HG03175 (cell line): Measurements from ENCODE around the gene VMO1.

Experiments
- ATAC-seq: cut with Tn5 transposase; IDR thresholded peaks from one replicate; pipeline ENCODE4 v1.9.1; 2021; ENCODE audit warnings: mild to moderate bottlenecking, moderate library complexity; ENCODE audit not compliant: unreplicated experiment

Gene VMO1

GRCh38 chr17:4800462-4801196 is 14.5 kb upstream of the VMO1 start:
- ATAC-seq: no peak

DNA sequence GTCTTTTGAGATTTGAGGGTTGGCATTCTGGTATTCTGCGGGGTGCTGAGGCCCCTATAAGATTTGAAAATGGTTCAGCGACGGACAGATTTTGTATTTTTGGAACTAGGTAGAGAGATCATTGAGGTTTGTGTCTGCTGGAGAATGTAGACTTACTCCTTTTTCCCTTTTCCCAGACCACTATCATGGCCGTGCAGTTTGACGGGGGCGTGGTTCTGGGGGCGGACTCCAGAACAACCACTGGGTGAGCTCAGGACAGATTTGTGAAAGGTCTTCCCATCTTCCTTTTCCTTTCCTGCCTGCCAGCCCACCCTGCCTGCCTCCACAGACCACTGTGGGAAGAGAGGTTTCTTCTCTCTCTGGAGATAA is 10.4 kb upstream of the VMO1 start:
- no peak for ATAC-seq

DNA sequence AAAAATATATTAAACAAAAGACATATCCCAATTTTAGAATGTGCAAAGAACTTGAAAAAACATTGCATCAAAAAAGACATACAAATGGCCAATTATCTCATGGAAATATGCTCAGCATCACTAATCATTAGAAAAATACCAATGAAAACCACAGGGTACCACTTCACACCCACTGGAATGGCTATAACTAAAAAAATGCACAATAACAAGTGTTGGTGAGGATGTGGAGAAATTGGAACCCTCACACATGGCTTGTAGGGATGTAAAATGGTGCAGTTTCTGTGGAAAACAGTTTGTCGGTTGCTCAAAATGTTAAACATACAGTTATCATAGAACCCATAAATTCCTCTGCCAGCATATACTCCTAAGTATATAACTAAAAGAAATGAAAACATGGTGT is 9.0 kb upstream of the VMO1 start:
- ATAC-seq: no peak

GRCh38 chr17:4790705-4791088 is 4.5 kb upstream of the VMO1 start:
- no peak for ATAC-seq

- ATAC-seq: peak; percentile 84
Measured at GRCh38 chr17:4789951-4790704, 4.0 kb upstream of the VMO1 start.

DNA sequence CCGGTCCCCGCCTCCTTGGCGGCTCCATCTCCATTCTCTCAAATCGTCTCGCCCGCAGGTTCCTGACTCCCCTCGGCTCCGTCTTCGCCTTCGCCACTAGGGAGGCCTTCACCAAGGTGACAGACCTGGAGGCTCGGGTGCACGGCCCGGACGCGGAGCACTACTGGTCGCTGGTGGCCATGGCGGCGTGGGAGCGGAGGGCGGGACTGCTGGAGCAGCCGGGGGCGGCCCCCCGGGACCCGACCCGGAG is 3.5 kb upstream of the VMO1 start:
- ATAC-seq: no peak

DNA sequence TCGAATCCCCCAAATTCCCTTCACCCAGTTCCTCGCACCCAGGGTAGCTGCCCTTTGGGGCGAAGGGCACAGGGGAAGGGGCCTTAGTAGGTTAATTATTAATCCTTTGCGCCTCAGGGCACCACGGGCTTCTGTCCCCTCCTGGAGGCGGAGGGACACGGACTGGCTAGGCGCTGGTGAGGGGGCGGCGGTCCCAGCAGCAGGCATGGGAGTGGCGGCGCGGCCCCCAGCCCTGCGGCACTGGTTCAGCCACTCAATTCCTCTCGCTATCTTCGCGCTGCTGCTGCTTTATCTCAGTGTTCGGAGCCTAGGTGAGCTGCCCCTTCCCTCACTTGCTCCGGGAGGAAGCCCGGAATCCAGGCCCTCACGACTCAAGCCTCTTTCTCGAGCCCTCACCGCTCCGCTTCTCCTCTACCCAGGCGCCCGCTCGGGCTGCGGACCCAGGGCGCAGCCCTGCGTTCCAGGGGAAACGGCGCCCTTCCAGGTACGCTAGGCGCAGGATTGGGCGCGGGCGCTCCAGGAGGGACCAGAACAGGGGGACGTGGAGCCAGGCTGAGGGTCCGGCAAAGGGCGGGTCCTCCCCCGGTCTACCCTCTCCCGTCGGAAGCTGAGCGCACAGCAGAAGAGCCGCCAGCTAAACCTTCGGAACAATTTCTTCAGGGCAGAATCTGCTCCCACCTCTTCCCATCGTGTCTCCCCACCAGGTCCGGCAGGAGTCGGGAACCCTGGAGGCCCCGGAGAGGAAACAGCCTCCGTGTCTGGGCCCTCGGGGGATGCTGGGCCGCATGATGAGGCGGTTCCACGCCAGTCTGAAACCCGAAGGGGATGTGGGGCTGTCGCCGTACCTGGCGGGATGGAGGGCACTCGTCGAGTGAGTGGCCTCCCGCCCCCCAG is 2.9 kb upstream of the VMO1 start, which contains the start of gene GLTPD2:
TSS of gene GLTPD2 (plus strand) at position 158 of the 894 bp plus-strand sequence. CDS start at position 206, 48 bp downstream.
- ATAC-seq: peak; percentile 11

DNA sequence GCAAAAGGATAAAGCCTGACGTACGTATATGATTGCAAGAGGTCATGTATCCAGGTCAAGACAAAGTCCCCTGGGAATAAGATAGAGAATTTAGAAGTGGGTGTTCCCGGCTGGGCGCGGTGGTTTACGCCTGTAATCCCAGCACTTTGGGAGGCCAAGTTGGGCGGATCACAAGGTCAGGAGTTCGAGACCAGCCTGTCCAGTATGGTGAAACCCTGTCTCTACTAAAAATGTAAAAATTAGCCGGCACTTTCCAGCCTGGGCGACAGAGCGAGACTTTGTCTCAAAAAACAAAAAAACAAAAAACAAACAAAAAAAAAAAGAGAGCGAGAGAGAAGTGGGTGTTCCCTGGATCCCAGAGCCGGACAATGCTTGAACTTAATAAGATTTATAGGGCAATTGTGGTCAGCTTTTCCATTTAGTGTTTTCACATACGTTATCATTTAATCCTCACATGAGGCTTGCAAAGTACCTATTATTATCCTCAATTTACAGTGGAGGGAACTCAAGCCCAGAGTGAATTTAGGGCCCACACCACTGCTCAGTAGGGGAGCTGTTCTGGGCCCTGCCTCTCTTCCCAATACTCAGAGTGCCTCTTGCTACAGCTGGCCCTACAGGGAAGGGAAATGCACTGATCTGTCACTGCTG is 2.1 kb upstream of the VMO1 start:
- ATAC-seq: no peak

DNA sequence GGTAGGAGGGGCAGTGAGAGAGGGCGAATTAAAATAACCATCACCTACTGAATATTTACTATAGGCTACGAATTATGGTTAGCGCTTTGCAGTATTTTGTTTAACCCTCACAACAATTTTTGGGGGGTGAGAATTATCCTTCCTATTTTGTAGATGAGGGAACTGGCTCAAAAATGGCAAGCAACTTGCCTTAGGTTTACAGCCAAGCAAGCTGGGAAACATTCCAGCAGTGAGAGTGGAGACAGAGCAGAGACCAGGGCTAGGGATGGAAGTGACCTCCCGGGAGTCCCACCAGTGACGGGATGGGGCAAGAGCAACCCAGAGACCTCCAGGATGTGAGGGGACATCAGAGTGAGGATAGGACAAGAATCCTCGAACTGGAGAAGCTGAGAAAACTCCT is 352 bp upstream of the VMO1 start:
- no peak for ATAC-seq

DNA sequence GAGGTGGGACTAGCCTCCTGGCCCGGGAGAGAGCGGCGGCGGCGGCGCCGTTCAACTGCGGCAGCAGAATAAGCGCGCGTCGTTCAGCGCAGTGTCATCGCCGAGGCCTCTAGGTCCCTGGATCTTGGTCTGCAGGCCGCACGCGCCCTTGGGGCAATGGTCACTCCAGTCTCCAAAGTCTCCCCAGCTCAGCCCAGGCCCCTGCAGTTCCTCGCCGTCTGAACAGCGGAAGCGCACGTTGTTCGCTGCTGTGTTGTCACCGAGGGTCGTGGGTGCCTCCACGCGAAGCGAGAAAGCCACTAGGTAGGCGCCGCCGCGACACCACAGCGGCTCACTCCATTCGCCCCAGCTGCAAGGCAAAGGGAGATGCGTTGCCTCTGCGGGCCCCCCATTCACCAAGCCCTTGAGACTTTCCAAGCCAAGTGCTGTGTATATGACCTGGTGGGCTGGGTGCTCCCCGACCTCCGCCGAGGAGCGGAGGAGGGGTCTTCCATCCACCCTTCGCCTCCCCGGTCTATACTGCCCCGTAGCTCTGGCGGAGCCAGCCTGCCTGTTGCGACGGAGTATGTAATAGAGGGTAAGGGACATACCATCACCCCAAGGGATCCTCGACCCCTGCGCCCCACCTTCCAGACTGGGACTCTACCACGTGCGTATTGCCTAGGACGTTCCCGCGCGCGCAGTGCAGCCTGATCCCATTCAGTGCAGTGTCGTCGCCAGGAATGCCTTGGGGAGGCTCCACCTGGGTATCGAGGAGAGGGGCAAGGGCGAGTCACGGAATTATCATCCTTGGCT is 656 bp downstream of the VMO1 start:
- ATAC-seq: no peak

DNA sequence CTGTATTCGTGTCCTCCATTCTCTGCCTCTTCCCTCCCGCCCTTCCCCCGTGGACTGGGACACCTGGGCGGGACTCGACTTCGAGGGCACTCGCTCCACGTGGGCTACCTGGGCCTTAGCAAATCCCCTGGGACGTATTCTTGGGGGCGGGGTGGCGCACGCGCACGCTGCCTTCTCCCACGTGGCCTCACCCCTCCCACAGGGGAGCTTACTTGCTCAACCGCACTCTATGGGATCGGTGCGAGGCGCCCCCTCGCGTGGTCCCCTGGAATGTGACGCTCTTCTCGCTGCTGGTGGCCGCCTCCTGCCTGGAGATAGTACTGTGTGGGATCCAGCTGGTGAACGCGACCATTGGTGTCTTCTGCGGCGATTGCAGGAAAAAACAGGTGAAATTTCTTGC is 3.5 kb downstream of the VMO1 start:
- no peak for ATAC-seq

DNA sequence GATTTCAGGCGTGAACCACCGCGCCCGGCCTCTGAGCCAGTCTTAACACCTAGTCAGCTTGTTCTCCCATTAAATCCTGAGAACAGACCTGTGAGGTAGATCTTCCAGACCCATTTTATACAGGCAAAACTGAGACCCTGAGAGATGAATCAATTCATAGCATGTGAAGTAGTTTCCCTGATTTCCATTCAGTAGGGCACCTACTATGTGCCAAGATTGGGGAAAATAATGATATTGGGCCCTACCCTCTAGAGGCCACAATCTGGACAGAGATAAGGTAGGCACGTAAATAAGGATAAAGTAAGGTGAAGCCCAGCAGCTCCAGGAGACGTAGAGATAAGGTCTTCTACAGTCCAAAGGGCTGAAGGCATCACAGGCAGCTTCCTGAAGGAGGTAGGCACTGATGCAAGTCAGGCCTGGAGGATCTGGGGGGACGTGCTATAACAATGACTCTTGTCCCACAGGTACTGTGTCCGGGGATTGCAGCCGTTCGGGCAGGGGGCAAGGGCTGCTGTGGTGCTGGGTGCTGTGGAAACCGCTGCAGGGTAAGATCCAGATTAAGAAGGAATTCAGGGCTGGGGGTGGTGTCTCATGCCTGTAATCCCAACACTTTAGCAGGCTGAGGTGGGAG is 5.7 kb downstream of the VMO1 start:
- no peak for ATAC-seq

DNA sequence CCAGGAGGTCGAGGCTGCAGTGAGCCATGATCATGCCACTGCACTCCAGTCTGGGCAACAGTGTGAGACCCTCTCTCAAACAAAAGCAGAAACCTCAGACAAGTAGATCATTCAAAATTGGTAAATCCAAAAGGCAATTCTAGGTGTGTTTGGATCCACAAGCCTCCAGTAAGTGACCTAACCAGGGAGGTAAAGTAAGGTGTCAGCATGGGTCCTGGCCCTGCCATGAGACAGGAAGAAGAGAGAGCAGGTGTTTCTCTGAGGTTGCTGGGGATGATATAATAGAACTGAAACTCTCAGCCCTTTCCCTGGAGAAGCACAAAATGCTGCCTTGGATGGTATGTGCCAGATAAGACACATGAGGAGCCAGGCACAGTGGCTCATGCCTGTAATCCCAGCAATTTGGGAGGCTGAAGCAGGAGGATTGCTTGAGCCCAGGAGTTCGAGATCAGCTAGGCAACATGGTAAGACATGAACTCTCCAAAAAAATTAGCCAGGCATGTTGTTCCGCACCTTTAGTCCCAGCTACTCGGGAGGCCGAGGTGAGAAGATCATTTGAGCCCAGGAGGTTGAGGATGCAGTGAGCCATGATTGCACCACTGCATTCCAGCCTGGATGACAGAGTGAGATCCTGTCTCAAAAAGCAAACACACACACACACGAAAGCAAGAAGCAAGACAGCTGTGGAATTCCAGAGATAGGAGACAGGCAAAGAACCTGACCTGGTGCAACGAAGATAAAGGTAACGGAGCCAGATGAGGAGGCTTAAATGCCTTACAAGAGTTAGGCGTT is 8.0 kb downstream of the VMO1 start:
- ATAC-seq: no peak

- no peak for ATAC-seq
Measured at GRCh38 chr17:4772235-4772613, 13.9 kb downstream of the VMO1 start.

- no peak for ATAC-seq
Measured at GRCh38 chr17:4771519-4772234, 14.5 kb downstream of the VMO1 start, which contains the start of gene TM4SF5. Gene TM4SF5 (plus strand): TSS chr17:4771886. CDS start chr17:4771923, 37 bp downstream.

DNA sequence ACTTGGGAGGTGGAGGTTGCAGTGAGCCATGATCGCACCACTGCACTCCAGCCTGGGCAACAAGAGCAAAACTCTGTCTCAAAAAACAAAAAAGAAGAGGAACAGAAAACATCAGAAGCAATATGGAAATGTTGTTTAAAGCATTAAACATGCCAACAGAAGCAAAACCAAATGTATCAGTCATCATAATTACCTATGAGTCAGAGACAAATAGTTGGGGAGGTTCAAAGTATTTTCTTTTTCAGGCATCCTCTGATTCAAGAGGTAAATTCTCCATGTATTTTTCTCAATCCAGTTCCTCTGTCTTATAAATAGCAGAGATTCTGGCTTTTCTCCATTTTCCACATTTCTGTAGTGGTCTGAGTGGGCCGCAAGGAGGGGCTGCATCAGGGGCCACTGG is 16.5 kb downstream of the VMO1 start:
- ATAC-seq: no peak

GRCh38 chr17:4768298-4768697 is 17.9 kb downstream of the VMO1 start:
- ATAC-seq: no peak

- ATAC-seq: no peak
Measured at GRCh38 chr17:4766723-4767122, 19.4 kb downstream of the VMO1 start.

DNA sequence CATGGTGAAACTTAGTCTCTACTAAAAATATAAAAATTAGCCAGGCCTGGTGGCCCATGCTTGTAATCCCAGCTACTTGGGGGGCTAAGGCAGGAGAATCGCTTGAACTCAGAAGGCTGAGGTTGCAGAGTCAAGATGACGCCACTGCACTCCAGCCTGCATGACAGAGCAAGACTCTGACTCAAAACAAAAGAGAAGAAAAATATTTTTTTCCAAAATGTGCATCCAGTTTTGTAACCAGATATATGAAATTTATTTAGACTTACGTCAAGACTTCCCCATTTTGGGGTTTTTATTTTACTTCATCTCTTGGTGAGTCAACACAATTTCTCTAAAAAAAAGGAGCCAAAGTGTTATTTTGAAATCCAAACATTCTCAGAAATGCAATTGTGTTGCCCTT is 20.0 kb downstream of the VMO1 start:
- no peak for ATAC-seq
